Erythroblast (primary cell): Measurements from ENCODE around the gene ZEB1.

Source experiments
- GATA1 ChIP-seq: IDR thresholded peaks from 2 replicates; pipeline ENCODE4 v1.6.1; 2011; ENCODE audit warnings: low read depth, mild to moderate bottlenecking, control low read depth, low read length, moderate library complexity
- POLR2A ChIP-seq: IDR thresholded peaks from 2 replicates; pipeline ENCODE4 v1.6.1; 2011; ENCODE audit warnings: mild to moderate bottlenecking, low read length

GRCh38 chr10:31422634-31423033, 103.6 kb downstream of the ZEB1 start:
- TF ChIP-seq POLR2A (no peak), GATA1 (no peak)
